Upper lobe of right lung (tissue), 1 donor: ENCODE results near the gene APBA2. TPM values are rescaled to one million over a fixed set of nuclear protein-coding genes. Genes with fewer than 3 reads are reported as not detected.
"Not testable (repeated sequence)": the region's sequence is repeated elsewhere in the genome, so short reads cannot be mapped to it uniquely, and the experiment has no call there.

Experiments
- ATAC-seq: fragments of 200-7000 bp; cut with Tn5 transposase; one replicate; pipeline ENCODE4 v1.9.1; 2020; ENCODE audit warnings: mild to moderate bottlenecking, moderate library complexity
- DNase-seq: peaks from one replicate; pipeline ENCODE4 v3.0.0-alpha.2; 2020
- H3K27ac ChIP-seq: fragments of 200-600 bp; one replicate; pipeline ENCODE4 v1.8.0; 2022
- H3K27me3 ChIP-seq: fragments of 200-600 bp; one replicate; pipeline ENCODE4 v1.8.0; 2022; ENCODE audit warnings: mild to moderate bottlenecking
- H3K36me3 ChIP-seq: fragments of 200-600 bp; one replicate; pipeline ENCODE4 v1.8.0; 2022
- H3K4me1 ChIP-seq: fragments of 200-600 bp; one replicate; pipeline ENCODE4 v1.8.0; 2022
- H3K4me3 ChIP-seq: fragments of 200-600 bp; one replicate; pipeline ENCODE4 v1.8.0; 2022; ENCODE audit warnings: mild to moderate bottlenecking
- H3K9me3 ChIP-seq: fragments of 200-600 bp; one replicate; pipeline ENCODE4 v1.8.0; 2022
- intact Hi-C: fragments of 100-400 bp; cut with DNase I; formaldehyde crosslinking; loops from one replicate; pipeline ENCODE4 v1.11.0; 2022
- total RNA-seq: library from RNA; stranded (reverse); fragmentation: NEBNext Ultra II Directional; extraction: Animal tissue kit (Norgen Biotek cat#: 25700); gene quantifications from one replicate; pipeline ENCODE4 v1.2.1, GENCODE V29; 2021
- TF ChIP-seq, protein P1 (sequence below): fragments of 200-600 bp; IDR thresholded peaks from one replicate; pipeline ENCODE4 v1.8.0; 2022; ENCODE audit warnings: antibody characterized with exemption
- donor health status: DM: no; HTN: yes; CAD: no; lungs with severe emphysema.

APBA2 gene
- total RNA-seq, 1 donor from 2014 or later, result 4.2 TPM

DNA sequence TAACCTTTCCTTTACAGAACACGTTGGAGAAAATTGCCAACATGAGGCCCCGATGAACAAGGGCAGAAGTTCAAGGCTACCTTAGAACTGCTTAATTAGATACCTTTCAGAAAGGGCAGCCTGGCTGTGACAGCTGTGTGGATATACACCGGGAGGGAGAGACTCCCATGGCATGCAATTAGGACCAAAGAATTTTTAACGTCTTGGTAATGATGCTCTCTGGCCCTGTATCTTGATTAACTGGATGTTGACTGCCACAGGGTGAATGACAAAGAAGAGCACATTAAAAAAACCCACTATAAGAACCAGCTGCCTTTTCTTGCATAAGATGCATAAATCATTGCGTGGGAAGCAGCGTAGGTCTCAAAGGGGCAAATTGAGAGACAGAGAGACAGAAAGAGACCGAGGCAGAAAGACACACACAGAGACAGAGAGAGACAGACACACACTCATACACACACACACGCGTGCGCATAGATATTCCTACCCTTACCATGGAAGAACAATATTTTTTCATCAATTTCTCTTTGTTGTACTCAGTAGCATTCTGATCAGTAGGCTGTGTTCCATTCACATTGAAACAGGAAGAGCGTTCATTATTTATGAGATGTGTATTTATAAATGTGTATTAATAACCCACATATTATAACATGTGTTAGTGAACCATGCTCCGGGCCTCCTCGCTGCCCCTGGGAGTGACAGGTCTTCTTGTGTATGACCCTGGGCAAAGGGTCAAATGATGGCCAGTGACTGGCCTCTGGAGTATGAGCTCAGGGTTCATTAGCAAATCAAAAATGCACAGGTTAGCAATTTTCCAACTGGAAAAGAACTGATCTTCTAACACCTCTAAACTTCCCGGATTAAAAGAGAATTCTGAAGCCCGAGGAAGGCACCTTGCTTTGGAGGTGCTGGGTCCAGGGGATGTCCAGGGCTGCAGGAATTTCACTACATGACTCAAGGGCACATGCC, 265.0 kb downstream of the APBA2 start:
- Histone ChIP-seq H3K27me3 (no peaks in the 10 kb centered on the region), H3K36me3 (no peaks in the 10 kb centered on the region), H3K27ac (no peak overlapping the region), H3K4me3 (no peak overlapping the region), H3K9me3 (no peaks in the 10 kb centered on the region), H3K4me1 (no peaks in the 10 kb centered on the region)
- intact Hi-C loops, result no loop called here
- ATAC-seq, result no peak
- TF ChIP-seq, protein P1, sequence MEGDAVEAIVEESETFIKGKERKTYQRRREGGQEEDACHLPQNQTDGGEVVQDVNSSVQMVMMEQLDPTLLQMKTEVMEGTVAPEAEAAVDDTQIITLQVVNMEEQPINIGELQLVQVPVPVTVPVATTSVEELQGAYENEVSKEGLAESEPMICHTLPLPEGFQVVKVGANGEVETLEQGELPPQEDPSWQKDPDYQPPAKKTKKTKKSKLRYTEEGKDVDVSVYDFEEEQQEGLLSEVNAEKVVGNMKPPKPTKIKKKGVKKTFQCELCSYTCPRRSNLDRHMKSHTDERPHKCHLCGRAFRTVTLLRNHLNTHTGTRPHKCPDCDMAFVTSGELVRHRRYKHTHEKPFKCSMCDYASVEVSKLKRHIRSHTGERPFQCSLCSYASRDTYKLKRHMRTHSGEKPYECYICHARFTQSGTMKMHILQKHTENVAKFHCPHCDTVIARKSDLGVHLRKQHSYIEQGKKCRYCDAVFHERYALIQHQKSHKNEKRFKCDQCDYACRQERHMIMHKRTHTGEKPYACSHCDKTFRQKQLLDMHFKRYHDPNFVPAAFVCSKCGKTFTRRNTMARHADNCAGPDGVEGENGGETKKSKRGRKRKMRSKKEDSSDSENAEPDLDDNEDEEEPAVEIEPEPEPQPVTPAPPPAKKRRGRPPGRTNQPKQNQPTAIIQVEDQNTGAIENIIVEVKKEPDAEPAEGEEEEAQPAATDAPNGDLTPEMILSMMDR, result no peak
- DNase-seq, result no peak

DNA sequence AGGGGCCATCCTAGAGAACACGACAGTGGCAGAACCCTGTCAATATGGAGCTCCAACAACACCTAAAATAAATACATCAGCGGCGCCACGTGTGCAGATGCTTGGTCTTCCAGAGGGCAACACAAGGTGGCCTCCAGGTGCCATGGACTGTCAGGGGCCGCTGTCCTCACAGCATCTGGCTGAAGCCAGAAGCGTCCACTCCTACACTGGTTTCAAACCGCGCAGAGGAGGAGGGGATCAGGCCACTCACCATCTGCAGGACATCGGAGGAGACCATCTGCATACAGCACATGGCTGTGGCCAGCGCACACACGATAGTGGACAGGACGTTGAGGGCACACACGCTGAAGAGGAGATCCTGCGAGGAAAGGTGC, 265.7 kb downstream of the APBA2 start:
- intact Hi-C loops, result no loop called here
- H3K36me3 ChIP-seq, result no peaks in the 10 kb centered on the region
- H3K4me3 ChIP-seq, result no peak overlapping the region
- TF ChIP-seq, protein P1, result no peak
- no peaks in the 10 kb centered on the region for H3K27me3 ChIP-seq
- H3K9me3 ChIP-seq, result no peaks in the 10 kb centered on the region
- H3K4me1 ChIP-seq, result no peaks in the 10 kb centered on the region
- H3K27ac ChIP-seq, result no peak overlapping the region
- DNase-seq (no peak), ATAC-seq (peak; percentile 39)

DNA sequence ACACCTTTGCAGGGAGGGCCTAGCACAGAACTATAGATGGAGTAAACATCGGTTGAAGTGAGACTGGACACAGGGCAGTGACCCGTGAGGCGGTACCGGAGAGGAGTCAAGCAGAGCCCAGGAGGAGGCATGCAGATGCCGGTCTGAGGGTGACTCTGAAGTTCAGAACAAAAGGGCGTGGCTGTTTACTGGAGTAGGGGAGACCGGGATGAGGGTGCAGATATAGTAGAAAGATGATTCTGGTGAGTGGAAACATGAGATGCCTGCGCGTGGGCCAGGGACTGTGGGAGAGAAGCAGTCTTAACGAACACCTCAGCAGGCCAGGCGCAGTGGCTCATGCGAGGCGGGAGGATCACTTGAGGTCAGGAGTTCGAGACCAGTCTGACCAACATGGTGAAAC, 270.7 kb downstream of the APBA2 start:
- Histone ChIP-seq H3K4me3 (no peak overlapping the region), H3K9me3 (no peaks in the 10 kb centered on the region), H3K4me1 (no peaks in the 10 kb centered on the region), H3K27me3 (no peaks in the 10 kb centered on the region), H3K36me3 (no peaks in the 10 kb centered on the region), H3K27ac (no peak overlapping the region)
- no peak for DNase-seq
- ATAC-seq, result no peak
- intact Hi-C loops, result no loop called here
- TF ChIP-seq, protein P1, result no peak

GRCh38 chr15:29159771-29160455, 274.1 kb downstream of the APBA2 start:
- ATAC-seq (no peak), DNase-seq (no peak)
- intact Hi-C loops, result no loop called here
- Histone ChIP-seq H3K4me3 (no peak overlapping the region), H3K4me1 (no peaks in the 10 kb centered on the region), H3K9me3 (no peaks in the 10 kb centered on the region), H3K36me3 (no peaks in the 10 kb centered on the region), H3K27me3 (no peaks in the 10 kb centered on the region), H3K27ac (no peak overlapping the region)
- TF ChIP-seq, protein P1, result no peak

DNA sequence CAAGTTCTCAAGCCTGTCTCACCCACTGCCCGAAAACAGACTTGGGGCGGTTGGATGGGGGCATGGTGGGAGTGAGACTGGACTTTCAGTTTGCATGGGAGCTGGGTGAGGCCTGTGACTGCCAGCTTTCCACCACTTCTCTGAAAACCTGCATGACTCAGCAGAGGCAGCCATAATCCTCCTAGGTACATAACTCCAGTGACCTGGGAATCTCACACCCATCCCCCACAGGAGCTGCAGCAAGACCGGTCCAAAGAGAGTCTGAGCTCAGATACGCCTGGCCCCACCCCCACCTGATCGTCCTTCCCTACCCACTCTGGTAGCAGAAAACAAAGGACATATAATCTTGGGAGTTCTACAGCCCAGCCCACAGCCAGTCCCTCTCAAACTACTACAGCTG, 276.6 kb downstream of the APBA2 start:
- intact Hi-C loops, result no loop called here
- TF ChIP-seq, protein P1, result no peak
- Histone ChIP-seq H3K36me3 (no peaks in the 10 kb centered on the region), H3K27me3 (no peaks in the 10 kb centered on the region), H3K9me3 (no peaks in the 10 kb centered on the region), H3K27ac (no peak overlapping the region), H3K4me3 (no peak overlapping the region), H3K4me1 (no peaks in the 10 kb centered on the region)
- ATAC-seq (no peak), DNase-seq (no peak)

GRCh38 chr15:29167122-29167521, 281.3 kb downstream of the APBA2 start:
- ATAC-seq, H3K27ac ChIP-seq, H3K36me3 ChIP-seq, intact Hi-C loops, H3K4me3 ChIP-seq, H3K9me3 ChIP-seq, DNase-seq, H3K4me1 ChIP-seq, H3K27me3 ChIP-seq: not testable (repeated sequence)
